Prostate gland (tissue), 2 donors: ENCODE measurements around the gene BRCC3. TPM values are rescaled to one million over a fixed set of nuclear protein-coding genes. Genes with fewer than 3 reads are reported as not detected.
"Not testable (repeated sequence)": the region's sequence is repeated elsewhere in the genome, so short reads cannot be mapped to it uniquely, and the experiment has no call there.

Experiments
- DNase-seq: peaks from one replicate; pipeline ENCODE4 v3.0.0-alpha.2; 2019; ENCODE audit warnings: low spot score
- H3K27ac ChIP-seq, 2 donors: fragments of 200-600 bp; sonication (generic); 2 replicates each; pipeline ENCODE4 v1.5.1; 2017 to 2019
- H3K27me3 ChIP-seq: fragments of 200-600 bp; sonication (generic); replicated peaks from 2 replicates; pipeline ENCODE4 v1.5.1; 2019; ENCODE audit not compliant: insufficient read depth
- H3K36me3 ChIP-seq, 2 donors: fragments of 200-600 bp; sonication (generic); 1 replicate in 1 of 2; 2 replicates in 1 of 2; pipeline versions ENCODE4 v1.5.1 to v1.8.1; 2017 to 2019
- H3K4me1 ChIP-seq: fragments of 200-600 bp; sonication (generic); replicated peaks from 2 replicates; pipeline ENCODE4 v1.5.1; 2019
- H3K4me3 ChIP-seq, 2 donors: fragments of 200-600 bp; sonication (generic); 2 replicates each; pipeline ENCODE4 v1.5.1; 2017 to 2019
- H3K9me3 ChIP-seq: fragments of 200-600 bp; sonication (generic); 2 replicates; pipeline ENCODE4 v1.5.1; 2017
- CTCF ChIP-seq, 4 experiments: fragments of 200-600 bp in 2 of 4; fragments of 450-650 bp in 2 of 4; sonication (generic) in 2 of 4; IDR thresholded peaks; 1 replicate in 3 of 4; 2 replicates in 1 of 4; pipeline ENCODE4 v1.5.1; 2016 to 2019; ENCODE audit warnings: antibody characterized with exemption in 4 of 4, mild to moderate bottlenecking in 2 of 4, moderate library complexity in 2 of 4
- POLR2A ChIP-seq: fragments of 450-650 bp; IDR thresholded peaks from one replicate; pipeline ENCODE4 v1.6.1; 2016; ENCODE audit warnings: antibody characterized with exemption, mild to moderate bottlenecking
- POLR2AphosphoS5 ChIP-seq: sonication (generic); formaldehyde crosslinking; IDR thresholded peaks from one replicate; pipeline ENCODE4 v1.6.1; 2017; ENCODE audit warnings: antibody characterized with exemption
- whole genome bisulfite sequencing: methylation state at CpG from one replicate; pipeline ENCODE4 v1.1.5; 2018; 5-methylcytosine and 5-hydroxymethylcytosine counted together
- intact Hi-C: fragments of 100-400 bp; cut with DNase I; formaldehyde crosslinking; loops from one replicate; pipeline ENCODE4 v1.14.2; 2022
- total RNA-seq, 2 donors: library from RNA; depleted of rRNA; stranded (reverse); fragments of >200 nt; gene quantifications; one replicate each; pipeline ENCODE4 v1.1.0, GENCODE V29; 2016

BRCC3 gene
- total RNA-seq, 2 donors from 2014 or later: 10.0 to 19.3 TPM

GRCh38 chrX:155134255-155134654, 62.9 kb downstream of the BRCC3 start:
- TF ChIP-seq CTCF (IDR thresholded peaks at IDR 0.05) (no peak), POLR2A (no peak), POLR2AphosphoS5 (no peak)
- intact Hi-C loops: no loop called here

GRCh38 chrX:155143959-155144548, 72.7 kb downstream of the BRCC3 start:
- H3K27me3 ChIP-seq: no peaks in the 10 kb centered on the region
- intact Hi-C loops: loop anchor here (10.0 kb wide), 1 partner anchor 49 kb away; no protein-coding TSS in a partner anchor
- H3K36me3 ChIP-seq: no peaks in the 10 kb centered on the region
- no peak overlapping the region for H3K4me3 ChIP-seq
- TF ChIP-seq CTCF (IDR thresholded peaks at IDR 0.05): no peak
- TF ChIP-seq POLR2A: no peak
- no peak for TF ChIP-seq POLR2AphosphoS5
- no peak overlapping the region for H3K27ac ChIP-seq
- DNase-seq: no peak
- H3K9me3 ChIP-seq: no peaks in the 10 kb centered on the region
- WGBS: 81% methylated on average over 6 of the region's 6 CpGs
- H3K4me1 ChIP-seq: no peaks in the 10 kb centered on the region

More at GRCh38 chrX:155134255-155134654, 62.9 kb downstream of the BRCC3 start:
- H3K4me1 ChIP-seq: no peaks in the 10 kb centered on the region
- H3K36me3 ChIP-seq: no peaks in the 10 kb centered on the region
- 81% methylated on average over 4 of the region's 4 CpGs for WGBS
- DNase-seq: no peak
- H3K9me3 ChIP-seq: no peaks in the 10 kb centered on the region
- H3K27me3 ChIP-seq: no peaks in the 10 kb centered on the region
- no peak overlapping the region for H3K27ac ChIP-seq
- H3K4me3 ChIP-seq: no peak overlapping the region

GRCh38 chrX:155144926-155145325, 73.6 kb downstream of the BRCC3 start:
- no peaks in the 10 kb centered on the region for H3K9me3 ChIP-seq
- intact Hi-C loops: loop anchor here (10.0 kb wide), 1 partner anchor 50 kb away; no protein-coding TSS in a partner anchor
- no peaks in the 10 kb centered on the region for H3K36me3 ChIP-seq
- no peaks in the 10 kb centered on the region for H3K4me1 ChIP-seq
- TF ChIP-seq POLR2AphosphoS5: no peak
- TF ChIP-seq POLR2A: no peak
- TF ChIP-seq CTCF (IDR thresholded peaks at IDR 0.05): no peak
- H3K27ac ChIP-seq: no peak overlapping the region
- H3K4me3 ChIP-seq: no peak overlapping the region
- 63% methylated on average over 4 of the region's 4 CpGs for WGBS
- no peaks in the 10 kb centered on the region for H3K27me3 ChIP-seq
- DNase-seq: no peak

- not testable (repeated sequence) for H3K36me3 ChIP-seq, H3K9me3 ChIP-seq, DNase-seq, H3K4me1 ChIP-seq, H3K27me3 ChIP-seq, H3K27ac ChIP-seq, H3K4me3 ChIP-seq
- 0% methylated on average over 1 of the region's 6 CpGs for WGBS
- intact Hi-C loops: loop anchor here (10.0 kb wide), 1 partner anchor 53 kb away; no protein-coding TSS in a partner anchor
These were observed 76.3 kb downstream of the BRCC3 start for GRCh38 chrX:155147612-155148011.

- not testable (repeated sequence) for H3K27me3 ChIP-seq, H3K4me3 ChIP-seq, H3K27ac ChIP-seq, DNase-seq, H3K4me1 ChIP-seq, H3K9me3 ChIP-seq, H3K36me3 ChIP-seq
- intact Hi-C loops: loop anchor here (10.0 kb wide), 1 partner anchor 53 kb away; no protein-coding TSS in a partner anchor
- no CpG with 5 or more reads among the region's 11 CpGs for WGBS
These were observed 76.9 kb downstream of the BRCC3 start for GRCh38 chrX:155148166-155148565.
